Measurements from ENCODE around the gene ADGRG3.

The ADGRG3 gene

DNA sequence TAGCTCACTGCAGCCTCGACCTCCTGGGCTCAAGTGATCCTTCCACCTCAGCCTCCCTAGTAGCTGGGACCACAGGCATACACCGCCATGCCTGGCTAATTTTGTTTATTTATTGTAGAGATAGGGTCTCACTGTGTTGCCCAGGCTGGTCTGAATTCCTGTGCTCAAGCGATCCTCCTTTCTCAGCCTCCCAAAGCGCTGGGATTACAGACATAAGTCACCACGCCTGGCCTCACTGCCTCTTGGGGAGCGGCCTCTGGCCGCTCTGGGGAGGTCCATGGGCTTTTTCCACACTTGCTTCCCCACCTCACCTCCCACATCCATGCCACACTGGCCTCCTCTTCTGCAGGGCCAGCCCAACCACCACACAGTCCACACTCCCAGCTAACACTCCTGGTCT lies 18.3 kb upstream of the ADGRG3 start:
- H3K9me3 ChIP-seq (ENCODE audit: control insufficient read depth, low read length) = no peaks in the 10 kb centered on the region

DNA sequence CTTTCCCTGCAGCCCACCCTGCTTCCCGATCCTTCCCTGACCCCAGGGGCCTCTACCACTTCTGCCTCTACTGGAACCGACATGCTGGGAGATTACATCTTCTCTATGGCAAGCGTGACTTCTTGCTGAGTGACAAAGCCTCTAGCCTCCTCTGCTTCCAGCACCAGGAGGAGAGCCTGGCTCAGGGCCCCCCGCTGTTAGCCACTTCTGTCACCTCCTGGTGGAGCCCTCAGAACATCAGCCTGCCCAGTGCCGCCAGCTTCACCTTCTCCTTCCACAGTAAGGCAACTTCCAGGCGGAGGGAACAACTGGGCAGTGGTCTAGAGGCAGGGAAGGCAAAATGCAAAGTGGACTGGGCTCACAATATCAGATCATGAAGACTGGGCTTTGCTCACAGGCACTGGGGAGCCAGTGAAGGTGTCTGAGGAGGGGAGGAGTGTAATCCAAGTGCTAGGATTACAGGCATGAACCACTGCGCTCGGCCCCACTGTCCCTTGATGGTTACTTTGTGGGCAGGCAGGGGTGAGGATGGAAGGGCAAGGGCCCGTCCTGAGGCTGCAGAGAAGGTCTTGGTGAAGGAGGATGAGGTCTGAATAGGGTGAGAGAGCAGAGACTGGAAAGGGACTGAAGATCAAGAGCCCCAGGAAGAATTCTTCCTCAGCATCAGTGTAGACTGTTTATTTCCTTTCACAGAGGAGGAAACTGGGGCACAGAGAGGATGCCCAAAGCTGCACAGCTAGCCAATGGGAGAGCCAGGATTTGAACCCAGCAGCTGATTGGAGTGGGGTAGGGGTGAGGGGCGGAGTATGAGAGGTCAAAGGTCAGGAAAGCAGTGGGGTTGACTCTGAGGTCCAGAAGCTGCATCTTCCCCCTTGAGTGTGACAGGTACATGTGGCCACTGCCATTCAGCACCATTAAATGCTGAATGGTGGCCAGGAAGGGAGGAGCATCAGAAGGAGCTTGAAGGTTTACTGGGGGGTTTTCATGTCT lies 16.5 kb upstream of the ADGRG3 start:
- Histone ChIP-seq H3K4me1 (ENCODE audit: control insufficient read depth, insufficient read depth, low read length) (peaks cover 1% of the 10 kb centered on the region), H3K27me3 (replicated peaks; ENCODE audit: control insufficient read depth, insufficient read depth, low read length) (no peaks in the 10 kb centered on the region), H3K4me3 (ENCODE audit: low read length) (no peak overlapping the region), H3K9ac (ENCODE audit: low read length) (no peak overlapping the region), H3K36me3 (ENCODE audit: control insufficient read depth, insufficient read depth, low read length, severe bottlenecking) (no peaks in the 10 kb centered on the region), H3K9me3 (ENCODE audit: control insufficient read depth, low read length) (no peaks in the 10 kb centered on the region)
- DNase-seq (ENCODE audit: low read depth) = no peak

More for the DNA sequence above, 18.3 kb upstream of the ADGRG3 start:
- DNase-seq (ENCODE audit: low read depth) = no peak
- Histone ChIP-seq H3K36me3 (ENCODE audit: control insufficient read depth, insufficient read depth, low read length, severe bottlenecking) (no peaks in the 10 kb centered on the region), H3K4me1 (ENCODE audit: control insufficient read depth, insufficient read depth, low read length) (peaks cover 12% of the 10 kb centered on the region), H3K27me3 (replicated peaks; ENCODE audit: control insufficient read depth, insufficient read depth, low read length) (no peaks in the 10 kb centered on the region), H3K9ac (ENCODE audit: low read length) (no peak overlapping the region), H3K4me3 (ENCODE audit: low read length) (no peak overlapping the region)

DNA sequence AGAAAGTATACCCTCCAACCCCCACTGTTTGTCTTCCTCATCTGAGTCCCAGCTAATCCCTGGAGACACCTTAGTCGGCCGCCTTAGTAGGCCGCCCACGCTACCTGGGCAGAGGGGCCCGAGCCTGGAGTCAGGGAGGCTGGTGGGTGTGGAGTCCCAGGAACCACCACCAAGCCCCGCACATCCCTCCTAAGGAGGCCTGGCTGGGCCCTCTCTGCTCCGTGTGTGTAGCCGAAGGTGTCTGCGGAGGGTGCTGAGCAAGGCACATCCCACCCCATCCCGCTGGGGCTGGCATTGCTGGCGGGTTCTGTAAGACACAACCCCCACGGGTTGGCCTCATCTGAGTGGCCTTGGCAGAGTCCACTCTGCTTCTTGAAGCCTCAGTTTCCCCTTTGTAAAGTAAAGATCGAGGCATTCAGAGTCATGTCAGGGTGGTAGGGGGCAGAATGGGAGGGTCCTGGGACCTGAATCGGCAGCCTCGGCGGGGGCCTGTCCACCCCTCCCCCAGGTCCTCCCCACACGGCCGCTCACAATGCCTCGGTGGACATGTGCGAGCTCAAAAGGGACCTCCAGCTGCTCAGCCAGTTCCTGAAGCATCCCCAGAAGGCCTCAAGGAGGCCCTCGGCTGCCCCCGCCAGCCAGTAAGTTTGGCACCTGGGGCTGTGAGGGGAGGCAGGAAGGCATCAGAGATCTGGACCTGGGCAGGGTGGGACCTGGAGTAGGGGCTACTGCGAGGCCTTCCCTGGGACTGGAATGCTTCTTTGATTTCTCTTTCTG lies 15.2 kb upstream of the ADGRG3 start:
- Histone ChIP-seq H3K9ac (ENCODE audit: low read length) (no peak overlapping the region), H3K4me1 (ENCODE audit: control insufficient read depth, insufficient read depth, low read length) (no peaks in the 10 kb centered on the region), H3K9me3 (ENCODE audit: control insufficient read depth, low read length) (no peaks in the 10 kb centered on the region), H3K27me3 (replicated peaks; ENCODE audit: control insufficient read depth, insufficient read depth, low read length) (no peaks in the 10 kb centered on the region), H3K4me3 (ENCODE audit: low read length) (no peak overlapping the region), H3K36me3 (ENCODE audit: control insufficient read depth, insufficient read depth, low read length, severe bottlenecking) (no peaks in the 10 kb centered on the region)
- DNase-seq (ENCODE audit: low read depth) = no peak

DNA sequence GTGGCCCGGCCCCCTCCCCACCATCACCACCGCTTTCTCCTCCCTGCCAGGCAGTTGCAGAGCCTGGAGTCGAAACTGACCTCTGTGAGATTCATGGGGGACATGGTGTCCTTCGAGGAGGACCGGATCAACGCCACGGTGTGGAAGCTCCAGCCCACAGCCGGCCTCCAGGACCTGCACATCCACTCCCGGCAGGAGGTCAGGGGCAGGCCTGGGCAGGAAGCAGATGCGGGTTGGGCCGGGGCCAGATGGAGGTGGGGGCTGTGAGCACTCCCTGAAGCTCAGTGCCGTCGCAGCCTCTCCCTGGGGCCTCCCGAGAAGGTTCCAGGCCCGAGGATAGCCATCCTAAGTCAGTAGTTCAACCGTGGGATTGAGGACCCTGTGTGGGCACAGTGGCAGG lies 14.2 kb upstream of the ADGRG3 start:
- Histone ChIP-seq H3K4me3 (ENCODE audit: low read length) (no peak overlapping the region), H3K4me1 (ENCODE audit: control insufficient read depth, insufficient read depth, low read length) (no peaks in the 10 kb centered on the region), H3K27me3 (replicated peaks; ENCODE audit: control insufficient read depth, insufficient read depth, low read length) (no peaks in the 10 kb centered on the region), H3K9me3 (ENCODE audit: control insufficient read depth, low read length) (no peaks in the 10 kb centered on the region), H3K36me3 (ENCODE audit: control insufficient read depth, insufficient read depth, low read length, severe bottlenecking) (no peaks in the 10 kb centered on the region), H3K9ac (ENCODE audit: low read length) (no peak overlapping the region)
- no peak for DNase-seq (ENCODE audit: low read depth)

DNA sequence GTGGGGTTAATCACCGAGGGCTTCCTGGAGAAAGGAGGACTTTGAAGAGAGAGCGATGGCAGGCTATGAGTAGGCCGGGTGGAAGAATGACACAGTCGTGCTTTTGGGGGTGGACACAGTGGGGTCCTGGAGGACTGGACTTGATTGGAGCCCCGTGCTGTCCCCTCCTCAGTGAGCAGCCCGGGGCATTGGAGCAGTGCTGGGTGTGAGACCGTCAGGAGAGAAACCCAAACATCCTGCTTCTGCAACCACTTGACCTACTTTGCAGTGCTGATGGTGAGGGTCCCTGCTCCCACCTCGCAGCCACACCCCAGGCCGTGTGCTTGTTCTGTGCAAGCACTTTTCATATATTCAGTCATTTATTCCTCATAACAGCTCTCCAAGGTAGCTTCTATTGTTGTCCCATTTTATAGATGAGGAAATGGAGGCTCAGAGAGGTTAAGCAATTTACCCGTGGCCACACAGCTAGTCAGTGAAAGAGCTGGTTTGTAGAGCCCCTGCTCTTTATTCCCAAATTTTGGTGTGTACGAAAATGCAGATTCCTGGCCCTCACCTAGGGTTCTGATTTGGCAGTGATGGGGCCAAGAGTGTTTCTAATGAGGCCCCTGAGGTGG lies 11.7 kb upstream of the ADGRG3 start:
- Histone ChIP-seq H3K4me1 (ENCODE audit: control insufficient read depth, insufficient read depth, low read length) (no peaks in the 10 kb centered on the region), H3K27me3 (replicated peaks; ENCODE audit: control insufficient read depth, insufficient read depth, low read length) (no peaks in the 10 kb centered on the region), H3K4me3 (ENCODE audit: low read length) (no peak overlapping the region), H3K9ac (ENCODE audit: low read length) (no peak overlapping the region), H3K9me3 (ENCODE audit: control insufficient read depth, low read length) (no peaks in the 10 kb centered on the region), H3K36me3 (ENCODE audit: control insufficient read depth, insufficient read depth, low read length, severe bottlenecking) (no peaks in the 10 kb centered on the region)
- no peak for DNase-seq (ENCODE audit: low read depth)

DNA sequence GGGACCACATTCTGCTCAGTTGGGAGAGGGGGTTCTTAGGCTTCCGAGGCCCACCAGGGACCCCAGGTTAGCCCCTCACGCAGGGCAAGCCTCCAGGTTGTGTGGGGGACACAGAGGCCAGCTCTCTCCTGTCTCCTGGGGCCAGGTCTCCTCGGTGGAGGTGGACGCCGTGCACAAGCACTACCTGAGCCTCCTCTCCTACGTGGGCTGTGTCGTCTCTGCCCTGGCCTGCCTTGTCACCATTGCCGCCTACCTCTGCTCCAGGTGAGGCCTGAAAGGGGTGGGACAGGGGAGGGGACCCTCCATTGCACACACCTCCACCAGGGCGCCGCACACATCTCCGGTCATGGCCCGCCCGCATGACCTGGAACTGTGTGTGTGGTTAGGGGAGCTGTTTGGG lies 10.9 kb upstream of the ADGRG3 start:
- no peak for DNase-seq (ENCODE audit: low read depth)
- no peaks in the 10 kb centered on the region for H3K9me3 ChIP-seq (ENCODE audit: control insufficient read depth, low read length)
- H3K4me3 ChIP-seq (ENCODE audit: low read length) = no peak overlapping the region
- no peaks in the 10 kb centered on the region for H3K36me3 ChIP-seq (ENCODE audit: control insufficient read depth, insufficient read depth, low read length, severe bottlenecking)
- H3K4me1 ChIP-seq (ENCODE audit: control insufficient read depth, insufficient read depth, low read length) = no peaks in the 10 kb centered on the region
- H3K27me3 ChIP-seq (replicated peaks; ENCODE audit: control insufficient read depth, insufficient read depth, low read length) = no peaks in the 10 kb centered on the region
- no peak overlapping the region for H3K9ac ChIP-seq (ENCODE audit: low read length)

DNA sequence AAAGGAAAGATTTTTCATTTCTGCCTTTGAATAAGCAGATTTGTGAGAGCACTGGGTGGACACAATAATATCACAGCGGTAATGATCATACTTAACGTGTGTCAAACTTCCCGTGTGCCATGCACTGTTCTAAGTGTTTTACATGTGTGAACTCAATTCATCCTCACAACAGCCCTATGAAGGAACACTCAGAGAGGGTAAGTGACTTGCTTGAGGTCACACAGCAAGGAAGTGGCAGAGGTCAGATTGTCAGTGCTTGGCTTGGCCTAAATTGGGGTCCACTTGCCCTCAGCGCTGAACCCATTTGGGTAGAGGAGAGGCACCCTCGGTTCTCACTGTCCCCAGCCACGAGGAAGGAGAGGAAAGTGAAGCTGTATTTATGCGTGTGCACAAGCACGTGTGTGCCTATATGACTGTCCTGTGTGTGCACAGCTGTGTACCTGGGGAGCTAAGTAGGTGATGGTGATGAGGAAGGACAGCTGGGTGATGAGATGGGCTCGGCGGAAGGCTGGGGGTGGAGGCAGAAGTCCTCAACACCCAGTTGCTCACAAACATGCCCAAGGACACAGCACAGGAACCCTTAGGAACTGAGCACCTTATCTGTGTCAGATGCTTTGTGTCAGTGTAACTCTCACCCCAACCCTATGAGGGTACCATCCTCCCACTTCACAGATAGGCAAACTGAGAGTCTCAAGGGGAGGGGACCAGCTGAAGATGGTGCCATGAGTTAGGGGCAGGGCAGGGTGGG lies 9.8 kb upstream of the ADGRG3 start:
- no peaks in the 10 kb centered on the region for H3K27me3 ChIP-seq (replicated peaks; ENCODE audit: control insufficient read depth, insufficient read depth, low read length)
- DNase-seq (ENCODE audit: low read depth) = no peak
- H3K9ac ChIP-seq (ENCODE audit: low read length) = no peak overlapping the region
- H3K36me3 ChIP-seq (ENCODE audit: control insufficient read depth, insufficient read depth, low read length, severe bottlenecking) = no peaks in the 10 kb centered on the region
- H3K9me3 ChIP-seq (ENCODE audit: control insufficient read depth, low read length) = no peaks in the 10 kb centered on the region
- no peaks in the 10 kb centered on the region for H3K4me1 ChIP-seq (ENCODE audit: control insufficient read depth, insufficient read depth, low read length)
- H3K4me3 ChIP-seq (ENCODE audit: low read length) = no peak overlapping the region

DNA sequence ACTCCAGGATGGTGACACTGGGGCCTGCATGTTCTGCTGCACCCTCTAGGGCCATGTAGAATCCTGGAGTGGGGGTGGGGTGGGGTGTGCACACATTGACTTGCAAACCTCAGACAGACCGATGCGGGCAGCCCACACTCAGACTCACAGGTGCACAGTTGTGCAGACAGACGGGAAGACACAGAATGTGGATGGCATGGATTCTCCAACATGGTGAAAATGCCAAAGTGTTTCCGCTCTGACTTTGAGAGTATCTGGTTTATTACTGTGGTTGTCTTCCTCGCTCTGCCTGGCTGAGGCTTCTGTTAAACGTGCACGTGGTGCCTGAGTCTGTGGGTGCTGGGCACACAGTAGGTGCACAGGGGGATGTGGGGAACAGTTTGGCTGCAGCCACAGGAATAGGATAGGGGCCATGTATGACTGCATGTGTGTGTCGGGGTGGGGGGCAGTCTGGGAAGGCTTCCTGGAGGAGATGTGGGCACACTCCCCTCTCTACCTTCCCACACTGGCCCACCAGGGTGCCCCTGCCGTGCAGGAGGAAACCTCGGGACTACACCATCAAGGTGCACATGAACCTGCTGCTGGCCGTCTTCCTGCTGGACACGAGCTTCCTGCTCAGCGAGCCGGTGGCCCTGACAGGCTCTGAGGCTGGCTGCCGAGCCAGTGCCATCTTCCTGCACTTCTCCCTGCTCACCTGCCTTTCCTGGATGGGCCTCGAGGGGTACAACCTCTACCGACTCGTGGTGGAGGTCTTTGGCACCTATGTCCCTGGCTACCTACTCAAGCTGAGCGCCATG lies 9.0 kb upstream of the ADGRG3 start:
- Histone ChIP-seq H3K9me3 (ENCODE audit: control insufficient read depth, low read length) (no peaks in the 10 kb centered on the region), H3K4me3 (ENCODE audit: low read length) (no peak overlapping the region), H3K27me3 (replicated peaks; ENCODE audit: control insufficient read depth, insufficient read depth, low read length) (no peaks in the 10 kb centered on the region), H3K4me1 (ENCODE audit: control insufficient read depth, insufficient read depth, low read length) (no peaks in the 10 kb centered on the region), H3K9ac (ENCODE audit: low read length) (no peak overlapping the region), H3K36me3 (ENCODE audit: control insufficient read depth, insufficient read depth, low read length, severe bottlenecking) (no peaks in the 10 kb centered on the region)
- DNase-seq (ENCODE audit: low read depth) = no peak

DNA sequence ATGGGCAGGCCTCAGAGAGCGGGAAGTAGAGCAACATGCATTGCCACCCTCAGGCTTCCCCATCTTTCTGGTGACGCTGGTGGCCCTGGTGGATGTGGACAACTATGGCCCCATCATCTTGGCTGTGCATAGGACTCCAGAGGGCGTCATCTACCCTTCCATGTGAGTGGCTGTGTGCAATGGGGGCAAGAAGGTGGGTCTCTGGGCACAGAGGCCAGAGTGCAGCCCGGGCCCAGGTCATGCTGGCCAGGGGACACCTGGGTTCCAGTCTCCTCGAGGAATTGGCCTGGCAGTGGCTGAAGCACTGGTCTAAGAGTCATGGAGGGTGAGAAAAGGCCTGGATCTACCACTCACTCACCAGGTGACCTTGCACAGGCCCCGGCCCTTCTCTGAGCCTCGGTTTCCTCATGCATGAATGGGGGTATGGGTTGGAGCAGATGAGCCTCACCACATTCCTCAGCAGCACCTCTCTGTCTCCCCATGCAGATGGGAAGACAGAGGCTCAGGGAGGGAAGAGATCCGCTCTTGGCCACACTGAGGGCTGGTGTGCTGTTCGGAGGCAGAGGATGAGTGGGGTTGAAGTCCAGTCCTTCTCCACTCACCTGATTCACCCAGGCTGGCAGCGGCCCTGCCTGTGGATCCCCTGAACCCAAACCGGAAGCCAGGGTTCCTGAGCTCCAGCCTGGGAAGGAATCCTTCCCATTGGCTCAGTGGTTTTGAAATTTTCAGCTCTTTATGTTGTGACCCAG lies 7.2 kb upstream of the ADGRG3 start:
- DNase-seq (ENCODE audit: low read depth) = no peak
- no peaks in the 10 kb centered on the region for H3K9me3 ChIP-seq (ENCODE audit: control insufficient read depth, low read length)
- H3K36me3 ChIP-seq (ENCODE audit: control insufficient read depth, insufficient read depth, low read length, severe bottlenecking) = no peaks in the 10 kb centered on the region
- no peaks in the 10 kb centered on the region for H3K4me1 ChIP-seq (ENCODE audit: control insufficient read depth, insufficient read depth, low read length)
- no peak overlapping the region for H3K4me3 ChIP-seq (ENCODE audit: low read length)
- no peak overlapping the region for H3K9ac ChIP-seq (ENCODE audit: low read length)
- H3K27me3 ChIP-seq (replicated peaks; ENCODE audit: control insufficient read depth, insufficient read depth, low read length) = no peaks in the 10 kb centered on the region

DNA sequence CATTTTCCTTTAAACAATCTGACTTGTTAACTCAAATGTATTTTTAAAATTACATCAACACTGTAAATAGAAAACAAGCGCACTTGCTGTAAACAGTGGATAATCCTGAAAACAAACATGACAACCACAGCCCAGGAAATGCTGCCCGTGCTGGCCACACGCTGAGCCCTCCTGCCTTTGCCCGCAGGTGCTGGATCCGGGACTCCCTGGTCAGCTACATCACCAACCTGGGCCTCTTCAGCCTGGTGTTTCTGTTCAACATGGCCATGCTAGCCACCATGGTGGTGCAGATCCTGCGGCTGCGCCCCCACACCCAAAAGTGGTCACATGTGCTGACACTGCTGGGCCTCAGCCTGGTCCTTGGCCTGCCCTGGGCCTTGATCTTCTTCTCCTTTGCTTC lies 6.6 kb upstream of the ADGRG3 start:
- Histone ChIP-seq H3K36me3 (ENCODE audit: control insufficient read depth, insufficient read depth, low read length, severe bottlenecking) (no peaks in the 10 kb centered on the region), H3K27me3 (replicated peaks; ENCODE audit: control insufficient read depth, insufficient read depth, low read length) (no peaks in the 10 kb centered on the region), H3K9ac (ENCODE audit: low read length) (no peak overlapping the region), H3K9me3 (ENCODE audit: control insufficient read depth, low read length) (no peaks in the 10 kb centered on the region), H3K4me1 (ENCODE audit: control insufficient read depth, insufficient read depth, low read length) (no peaks in the 10 kb centered on the region), H3K4me3 (ENCODE audit: low read length) (no peak overlapping the region)
- no peak for DNase-seq (ENCODE audit: low read depth)
